ENCODE results near the gene KCNH6. TPM values are rescaled to one million over a fixed set of nuclear protein-coding genes. Genes with fewer than 3 reads are reported as not detected.

Gene KCNH6
- total and polyA plus RNA-seq, 9 of the 15 experiments (the other 6 are each of a cell fraction or from before 2014, with no cell fraction given) = not detected

- peak; percentile 30 to 50 for TF ChIP-seq AFF1 (IDR thresholded peaks at IDR 0.05; ENCODE audit: low read depth in 1 of 2, partially characterized antibody in 2 of 2)
- no peak for TF ChIP-seq NFIX (CRISPR knock-in tag; IDR thresholded peaks at IDR 0.05; ENCODE audit: low read depth)
- TF ChIP-seq DMBX1 (CRISPR knock-in tag; IDR thresholded peaks at IDR 0.05; ENCODE audit: borderline replicate concordance) = peak; percentile 62; the same call in 1 of the 2 replicates
- TF ChIP-seq PHB2 (IDR thresholded peaks at IDR 0.05; ENCODE audit: low read depth) = no peak
- peak; percentile 55; the same call in 1 of the 2 replicates for TF ChIP-seq ZNF592 (IDR thresholded peaks at IDR 0.05)
- no peak for TF ChIP-seq ZNF124 (CRISPR knock-in tag; IDR thresholded peaks at IDR 0.05)
- no peak for TF ChIP-seq HMG20A (CRISPR knock-in tag; conservative IDR thresholded peaks at IDR 0.05)
- TF ChIP-seq WHSC1 (IDR thresholded peaks at IDR 0.05; ENCODE audit: low read length) = no peak
- 0 out of 2 replicates have a peak, but pooled peaks have one; percentile 20 for TF ChIP-seq MAFG (tag; conservative IDR thresholded peaks at IDR 0.05)
- no peak for TF ChIP-seq ZKSCAN8 (CRISPR knock-in tag; IDR thresholded peaks at IDR 0.05)
- TF ChIP-seq CEBPB (tag; IDR thresholded peaks at IDR 0.05) = no peak
- no peak for TF ChIP-seq POLR3G (IDR thresholded peaks at IDR 0.05; ENCODE audit: extremely low read depth, insufficient read length, insufficient replicate concordance)
- no peak for TF ChIP-seq ZNF75A (CRISPR knock-in tag; IDR thresholded peaks at IDR 0.05)
- TF ChIP-seq, protein P1, sequence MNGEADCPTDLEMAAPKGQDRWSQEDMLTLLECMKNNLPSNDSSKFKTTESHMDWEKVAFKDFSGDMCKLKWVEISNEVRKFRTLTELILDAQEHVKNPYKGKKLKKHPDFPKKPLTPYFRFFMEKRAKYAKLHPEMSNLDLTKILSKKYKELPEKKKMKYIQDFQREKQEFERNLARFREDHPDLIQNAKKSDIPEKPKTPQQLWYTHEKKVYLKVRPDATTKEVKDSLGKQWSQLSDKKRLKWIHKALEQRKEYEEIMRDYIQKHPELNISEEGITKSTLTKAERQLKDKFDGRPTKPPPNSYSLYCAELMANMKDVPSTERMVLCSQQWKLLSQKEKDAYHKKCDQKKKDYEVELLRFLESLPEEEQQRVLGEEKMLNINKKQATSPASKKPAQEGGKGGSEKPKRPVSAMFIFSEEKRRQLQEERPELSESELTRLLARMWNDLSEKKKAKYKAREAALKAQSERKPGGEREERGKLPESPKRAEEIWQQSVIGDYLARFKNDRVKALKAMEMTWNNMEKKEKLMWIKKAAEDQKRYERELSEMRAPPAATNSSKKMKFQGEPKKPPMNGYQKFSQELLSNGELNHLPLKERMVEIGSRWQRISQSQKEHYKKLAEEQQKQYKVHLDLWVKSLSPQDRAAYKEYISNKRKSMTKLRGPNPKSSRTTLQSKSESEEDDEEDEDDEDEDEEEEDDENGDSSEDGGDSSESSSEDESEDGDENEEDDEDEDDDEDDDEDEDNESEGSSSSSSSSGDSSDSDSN (IDR thresholded peaks at IDR 0.05; ENCODE audit: borderline replicate concordance in 1 of 2, low read depth in 2 of 2, low read length in 2 of 2) = no peak
- TF ChIP-seq NFRKB (IDR thresholded peaks at IDR 0.05; ENCODE audit: low read depth) = peak; percentile 46; the same call in 1 of the 2 replicates
- TF ChIP-seq RHOXF2B (CRISPR knock-in tag; conservative IDR thresholded peaks at IDR 0.05) = no peak
- TF ChIP-seq ZNF224 (CRISPR knock-in tag; IDR thresholded peaks at IDR 0.05) = no peak
- no peak for TF ChIP-seq HNRNPLL (IDR thresholded peaks at IDR 0.05; ENCODE audit: low read depth, low read length, poor library complexity, severe bottlenecking)
Measured at GRCh38 chr17:63549289-63549945, 26.3 kb downstream of the KCNH6 start (continued).
